GM18505 (cell line): ENCODE results near the gene CHST12.
"Not testable (repeated sequence)": the region's sequence is repeated elsewhere in the genome, so short reads cannot be mapped to it uniquely, and the experiment has no call there.

Source experiments
- ATAC-seq: cut with Tn5 transposase; IDR thresholded peaks from one replicate; pipeline ENCODE4 v1.9.1; 2021; ENCODE audit not compliant: unreplicated experiment
- POLR2A ChIP-seq: IDR thresholded peaks from 4 replicates; pipeline ENCODE4 v1.6.1; 2011; ENCODE audit warnings: borderline replicate concordance; ENCODE audit not compliant: insufficient read depth, insufficient read length; ENCODE audit errors: extremely low read depth

CHST12 gene

GRCh38 chr7:2383543-2384274 is 19.7 kb upstream of the CHST12 start:
- TF ChIP-seq POLR2A, result no peak
- ATAC-seq, result no peak

GRCh38 chr7:2384354-2385243 is 18.8 kb upstream of the CHST12 start:
- TF ChIP-seq POLR2A, result no peak
- no peak for ATAC-seq

- not testable (repeated sequence) for ATAC-seq
Measured at GRCh38 chr7:2386122-2386521, 17.3 kb upstream of the CHST12 start.

GRCh38 chr7:2386964-2387669 is 16.3 kb upstream of the CHST12 start:
- no peak for ATAC-seq
- no peak for TF ChIP-seq POLR2A

GRCh38 chr7:2387897-2388636 is 15.3 kb upstream of the CHST12 start:
- no peak for TF ChIP-seq POLR2A
- ATAC-seq, result no peak

GRCh38 chr7:2388637-2388954 is 14.8 kb upstream of the CHST12 start:
- ATAC-seq, result no peak
- TF ChIP-seq POLR2A, result no peak

GRCh38 chr7:2390020-2390816 is 13.2 kb upstream of the CHST12 start:
- not testable (repeated sequence) for ATAC-seq

GRCh38 chr7:2393706-2394105 is 9.7 kb upstream of the CHST12 start:
- ATAC-seq, result no peak
- no peak for TF ChIP-seq POLR2A

- no peak for ATAC-seq
Measured at GRCh38 chr7:2394566-2395082, 8.8 kb upstream of the CHST12 start.

GRCh38 chr7:2398506-2398905 is 4.9 kb upstream of the CHST12 start:
- no peak for TF ChIP-seq POLR2A
- ATAC-seq, result no peak

More at GRCh38 chr7:2394566-2395082, 8.8 kb upstream of the CHST12 start:
- no peak for TF ChIP-seq POLR2A

GRCh38 chr7:2399848-2400587 is 3.4 kb upstream of the CHST12 start:
- no peak for ATAC-seq

GRCh38 chr7:2402687-2403013 is 761 bp upstream of the CHST12 start:
- ATAC-seq, result no peak
- TF ChIP-seq POLR2A, result no peak

More at GRCh38 chr7:2399848-2400587, 3.4 kb upstream of the CHST12 start:
- TF ChIP-seq POLR2A, result no peak
